Measurements from ENCODE around the gene VPS13A.
A peak's percentile ranks its signal among the peaks of the same experiment; 100 is the strongest.

Gene VPS13A

DNA sequence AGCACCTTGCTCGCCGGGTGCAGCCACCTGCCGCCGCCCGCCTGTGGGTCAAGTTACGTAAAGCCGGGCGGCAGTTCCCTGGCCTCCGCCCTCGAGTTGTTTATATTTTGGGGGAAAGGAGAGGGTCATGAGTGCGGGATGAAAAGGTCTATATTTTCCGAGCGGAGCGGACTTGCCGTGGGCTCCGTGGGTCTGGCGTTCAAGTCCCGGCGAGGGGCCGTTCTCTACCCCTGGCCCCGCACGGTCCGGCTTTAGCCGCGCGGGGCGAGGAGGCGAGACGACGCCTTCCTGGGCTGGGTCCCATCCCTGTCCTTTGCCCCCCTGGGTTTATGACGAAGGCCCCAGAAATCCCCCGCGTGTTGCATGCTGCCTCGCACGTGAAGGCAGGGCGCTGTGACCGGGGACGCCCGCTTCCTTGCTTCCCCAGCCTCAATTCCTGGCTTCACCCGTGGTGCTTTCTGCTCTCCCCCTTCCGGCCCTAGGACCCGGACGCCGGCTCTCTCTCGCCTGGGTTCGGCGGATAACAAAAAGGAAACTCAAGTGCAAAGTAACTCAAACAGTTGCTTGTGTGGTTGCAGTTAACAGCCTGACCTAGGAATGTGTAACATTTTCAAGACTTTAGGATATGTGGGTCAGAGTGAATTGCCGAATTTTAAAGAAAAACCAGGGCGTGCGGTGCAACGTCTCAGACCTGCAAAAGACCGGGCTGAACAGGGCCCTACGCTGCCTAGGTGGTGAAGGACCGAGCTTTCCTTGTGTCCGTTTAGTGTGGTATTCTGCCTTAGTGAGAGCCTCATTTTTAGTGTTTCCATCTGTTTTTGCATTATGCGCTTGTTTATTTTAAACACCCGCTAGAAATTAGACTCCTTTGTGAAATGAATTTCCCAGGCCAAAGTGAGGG, 810 bp downstream of the VPS13A start (continued):
- 0 out of 2 replicates have a peak, but pooled peaks have one; percentile 7 for TF ChIP-seq ZNF629 (tag by site-specific recombination; IDR thresholded peaks at IDR 0.05)

- POLR2A ChIA-PET, result no interaction called here
- no peak overlapping the region; the same call in 1 of the 2 replicates for H3K4me3 ChIP-seq (ENCODE audit: low read depth, low read length)
- no peaks in the 10 kb centered on the region for H3K9me3 ChIP-seq (ENCODE audit: control insufficient read depth, insufficient read depth, low read depth, low read length)
- TF ChIP-seq, protein P1, sequence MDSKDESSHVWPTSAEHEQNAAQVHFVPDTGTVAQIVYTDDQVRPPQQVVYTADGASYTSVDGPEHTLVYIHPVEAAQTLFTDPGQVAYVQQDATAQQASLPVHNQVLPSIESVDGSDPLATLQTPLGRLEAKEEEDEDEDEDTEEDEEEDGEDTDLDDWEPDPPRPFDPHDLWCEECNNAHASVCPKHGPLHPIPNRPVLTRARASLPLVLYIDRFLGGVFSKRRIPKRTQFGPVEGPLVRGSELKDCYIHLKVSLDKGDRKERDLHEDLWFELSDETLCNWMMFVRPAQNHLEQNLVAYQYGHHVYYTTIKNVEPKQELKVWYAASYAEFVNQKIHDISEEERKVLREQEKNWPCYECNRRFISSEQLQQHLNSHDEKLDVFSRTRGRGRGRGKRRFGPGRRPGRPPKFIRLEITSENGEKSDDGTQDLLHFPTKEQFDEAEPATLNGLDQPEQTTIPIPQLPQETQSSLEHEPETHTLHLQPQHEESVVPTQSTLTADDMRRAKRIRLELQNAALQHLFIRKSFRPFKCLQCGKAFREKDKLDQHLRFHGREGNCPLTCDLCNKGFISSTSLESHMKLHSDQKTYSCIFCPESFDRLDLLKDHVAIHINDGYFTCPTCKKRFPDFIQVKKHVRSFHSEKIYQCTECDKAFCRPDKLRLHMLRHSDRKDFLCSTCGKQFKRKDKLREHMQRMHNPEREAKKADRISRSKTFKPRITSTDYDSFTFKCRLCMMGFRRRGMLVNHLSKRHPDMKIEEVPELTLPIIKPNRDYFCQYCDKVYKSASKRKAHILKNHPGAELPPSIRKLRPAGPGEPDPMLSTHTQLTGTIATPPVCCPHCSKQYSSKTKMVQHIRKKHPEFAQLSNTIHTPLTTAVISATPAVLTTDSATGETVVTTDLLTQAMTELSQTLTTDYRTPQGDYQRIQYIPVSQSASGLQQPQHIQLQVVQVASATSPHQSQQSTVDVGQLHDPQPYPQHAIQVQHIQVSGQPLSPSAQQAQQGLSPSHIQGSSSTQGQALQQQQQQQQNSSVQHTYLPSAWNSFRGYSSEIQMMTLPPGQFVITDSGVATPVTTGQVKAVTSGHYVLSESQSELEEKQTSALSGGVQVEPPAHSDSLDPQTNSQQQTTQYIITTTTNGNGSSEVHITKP (tag by site-specific recombination; IDR thresholded peaks at IDR 0.05), result peak; percentile 19; the same call in 1 of the 2 replicates
- TF ChIP-seq ZNF157 (tag by site-specific recombination; IDR thresholded peaks at IDR 0.05) (no peak), PRDM6 (tag by site-specific recombination; IDR thresholded peaks at IDR 0.05) (peak; percentile 36; the same call in 1 of the 2 replicates)
- CTCF ChIA-PET, result no interaction called here
- H3K4me1 ChIP-seq (ENCODE audit: control insufficient read depth, insufficient read depth, low read length), result peaks cover 11% of the 10 kb centered on the region; the same call in 1 of the 2 replicates
- H3K27ac ChIP-seq (ENCODE audit: extremely low read depth, low read depth, low read length), result no peak overlapping the region
- H3K36me3 ChIP-seq (ENCODE audit: control insufficient read depth in 2 of 2, insufficient read depth in 1 of 2, low read length in 2 of 2), result no peaks in the 10 kb centered on the region
Measured at GRCh38 chr9:77180056-77180455, 2.7 kb downstream of the VPS13A start.

DNA sequence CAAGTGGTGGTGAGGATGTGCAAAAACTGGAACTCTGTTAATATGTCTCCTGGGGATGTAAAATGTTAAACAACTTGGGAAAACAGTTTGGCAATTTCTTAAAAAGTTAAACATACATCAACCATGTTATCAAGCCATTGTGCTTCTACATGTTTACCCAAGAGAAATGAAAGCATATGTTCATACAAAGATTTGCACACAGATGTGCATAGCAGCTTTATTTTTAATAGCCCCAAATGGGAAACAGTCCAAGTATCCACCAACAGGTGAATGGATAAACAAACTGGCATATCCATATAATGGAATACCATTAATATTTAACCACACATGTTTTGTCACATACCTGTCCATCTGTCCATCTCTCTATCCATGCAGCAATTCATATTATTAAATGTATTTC, 6.2 kb downstream of the VPS13A start:
- H3K9me3 ChIP-seq (ENCODE audit: control insufficient read depth, insufficient read depth, low read depth, low read length), result no peaks in the 10 kb centered on the region
- no peak overlapping the region for H3K4me3 ChIP-seq (ENCODE audit: low read depth, low read length)
- CTCF ChIA-PET, result interaction anchor here (0.6 to 1.2 kb wide), 4 partner anchors 11 to 405 kb away, joined by 3 to 4 read pairs (median 3); no protein-coding TSS in a partner anchor
- POLR2A ChIA-PET, result no interaction called here
- peaks cover 4% of the 10 kb centered on the region; the same call in 1 of the 2 replicates for H3K4me1 ChIP-seq (ENCODE audit: control insufficient read depth, insufficient read depth, low read length)
- TF ChIP-seq ZNF121 (tag by site-specific recombination; IDR thresholded peaks at IDR 0.05) (no peak), SCRT2 (tag by site-specific recombination; IDR thresholded peaks at IDR 0.05) (0 out of 2 replicates have a peak, but pooled peaks have one; percentile 15)
- H3K27ac ChIP-seq (ENCODE audit: extremely low read depth, low read depth, low read length), result no peak overlapping the region
- no peaks in the 10 kb centered on the region for H3K36me3 ChIP-seq (ENCODE audit: control insufficient read depth in 2 of 2, insufficient read depth in 1 of 2, low read length in 2 of 2)

DNA sequence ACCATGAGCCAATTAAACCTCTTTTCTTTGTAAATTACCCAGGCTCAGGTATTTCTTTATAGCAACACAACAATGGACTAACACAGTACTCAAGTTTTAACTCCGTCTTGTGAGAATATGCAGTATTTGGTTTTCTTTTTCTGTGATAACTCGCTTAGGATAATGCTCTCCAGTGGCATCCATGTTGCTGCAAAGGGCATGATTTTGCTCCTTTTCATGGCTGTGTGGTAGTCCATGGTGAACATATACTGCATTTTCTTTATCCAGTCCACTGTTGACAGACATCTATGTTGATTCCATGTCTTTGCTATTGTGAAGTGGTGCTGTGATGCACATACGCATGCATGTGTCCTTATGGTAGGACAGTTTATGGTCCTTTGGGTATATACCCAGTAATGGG, 10.9 kb downstream of the VPS13A start:
- POLR2A ChIA-PET, result interaction anchor here (0.7 kb wide), 1 partner anchor 24 kb away, joined by 4 read pairs; no protein-coding TSS in a partner anchor

DNA sequence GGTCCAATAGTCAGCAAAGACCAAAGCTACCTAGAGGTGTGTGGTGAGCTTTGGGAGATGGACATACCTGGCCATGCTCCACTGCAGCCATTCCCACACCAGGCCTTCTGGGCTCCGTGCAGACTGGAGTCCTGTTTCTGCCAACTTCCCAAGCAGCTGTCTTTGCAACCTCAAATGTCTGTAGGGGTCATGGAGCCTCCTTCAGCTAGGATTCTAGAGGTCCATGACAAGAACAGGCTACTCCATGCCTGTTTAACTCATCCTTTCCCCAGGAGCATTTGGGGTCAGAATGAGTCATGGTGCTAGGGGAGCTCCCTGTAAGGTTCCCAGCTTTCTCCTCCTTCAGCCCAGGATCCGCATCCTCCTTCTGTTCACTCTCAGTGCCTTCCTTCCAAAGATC, 17.1 kb downstream of the VPS13A start:
- Histone ChIP-seq H3K9me3 (ENCODE audit: control insufficient read depth, insufficient read depth, low read depth, low read length) (no peaks in the 10 kb centered on the region), H3K27ac (ENCODE audit: extremely low read depth, low read depth, low read length) (no peak overlapping the region), H3K36me3 (ENCODE audit: control insufficient read depth in 2 of 2, insufficient read depth in 1 of 2, low read length in 2 of 2) (no peaks in the 10 kb centered on the region), H3K4me1 (ENCODE audit: control insufficient read depth, insufficient read depth, low read length) (peaks cover 7% of the 10 kb centered on the region), H3K4me3 (ENCODE audit: low read depth, low read length) (no peak overlapping the region)
- TF ChIP-seq, protein P2, sequence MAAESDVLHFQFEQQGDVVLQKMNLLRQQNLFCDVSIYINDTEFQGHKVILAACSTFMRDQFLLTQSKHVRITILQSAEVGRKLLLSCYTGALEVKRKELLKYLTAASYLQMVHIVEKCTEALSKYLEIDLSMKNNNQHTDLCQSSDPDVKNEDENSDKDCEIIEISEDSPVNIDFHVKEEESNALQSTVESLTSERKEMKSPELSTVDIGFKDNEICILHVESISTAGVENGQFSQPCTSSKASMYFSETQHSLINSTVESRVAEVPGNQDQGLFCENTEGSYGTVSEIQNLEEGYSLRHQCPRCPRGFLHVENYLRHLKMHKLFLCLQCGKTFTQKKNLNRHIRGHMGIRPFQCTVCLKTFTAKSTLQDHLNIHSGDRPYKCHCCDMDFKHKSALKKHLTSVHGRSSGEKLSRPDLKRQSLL (tag by site-specific recombination; IDR thresholded peaks at IDR 0.05), result 0 out of 2 replicates have a peak, but pooled peaks have one; percentile 33
- TF ChIP-seq ZBTB17 (tag by site-specific recombination; IDR thresholded peaks at IDR 0.05) (0 out of 2 replicates have a peak, but pooled peaks have one; percentile 24), ZNF677 (tag by site-specific recombination; IDR thresholded peaks at IDR 0.05) (peak; percentile 82; the same call in 1 of the 2 replicates), ZNF600 (tag by site-specific recombination; IDR thresholded peaks at IDR 0.05) (peak; percentile 56), ZEB2 (tag by site-specific recombination; IDR thresholded peaks at IDR 0.05) (no peak)
- CTCF ChIA-PET, result no interaction called here
- POLR2A ChIA-PET, result no interaction called here

More for the DNA sequence above, 10.9 kb downstream of the VPS13A start:
- CTCF ChIA-PET, result interaction anchor here (0.6 kb wide), 1 partner anchor 347 kb away, joined by 3 read pairs; no protein-coding TSS in a partner anchor
- H3K9me3 ChIP-seq (ENCODE audit: control insufficient read depth, insufficient read depth, low read depth, low read length), result no peaks in the 10 kb centered on the region
- TF ChIP-seq ZNF571 (tag by site-specific recombination; IDR thresholded peaks at IDR 0.05) (no peak), SETDB1 (IDR thresholded peaks at IDR 0.05; ENCODE audit: insufficient read length, low read length) (no peak), ZNF146 (tag by site-specific recombination; IDR thresholded peaks at IDR 0.05) (peak; percentile 87)
- no peaks in the 10 kb centered on the region; the same call in 1 of the 2 replicates for H3K4me1 ChIP-seq (ENCODE audit: control insufficient read depth, insufficient read depth, low read length)
- no peak overlapping the region for H3K4me3 ChIP-seq (ENCODE audit: low read depth, low read length)
- no peak overlapping the region for H3K27ac ChIP-seq (ENCODE audit: extremely low read depth, low read depth, low read length)
- H3K36me3 ChIP-seq (ENCODE audit: control insufficient read depth in 2 of 2, insufficient read depth in 1 of 2, low read length in 2 of 2), result no peaks in the 10 kb centered on the region

Data from HEK293 (cell line).